ENCODE measurements around the gene GPR162.

GRCh38 chr12:6821591-6822425 is at the start of gene GPR162:
- no peak for TF ChIP-seq CTCF (IDR thresholded peaks at IDR 0.05)
- no peak for TF ChIP-seq ZFX (IDR thresholded peaks at IDR 0.05; ENCODE audit: borderline replicate concordance)

Measured in 22Rv1 (cell line).